Measurements from ENCODE around the gene INHBB.

DNA sequence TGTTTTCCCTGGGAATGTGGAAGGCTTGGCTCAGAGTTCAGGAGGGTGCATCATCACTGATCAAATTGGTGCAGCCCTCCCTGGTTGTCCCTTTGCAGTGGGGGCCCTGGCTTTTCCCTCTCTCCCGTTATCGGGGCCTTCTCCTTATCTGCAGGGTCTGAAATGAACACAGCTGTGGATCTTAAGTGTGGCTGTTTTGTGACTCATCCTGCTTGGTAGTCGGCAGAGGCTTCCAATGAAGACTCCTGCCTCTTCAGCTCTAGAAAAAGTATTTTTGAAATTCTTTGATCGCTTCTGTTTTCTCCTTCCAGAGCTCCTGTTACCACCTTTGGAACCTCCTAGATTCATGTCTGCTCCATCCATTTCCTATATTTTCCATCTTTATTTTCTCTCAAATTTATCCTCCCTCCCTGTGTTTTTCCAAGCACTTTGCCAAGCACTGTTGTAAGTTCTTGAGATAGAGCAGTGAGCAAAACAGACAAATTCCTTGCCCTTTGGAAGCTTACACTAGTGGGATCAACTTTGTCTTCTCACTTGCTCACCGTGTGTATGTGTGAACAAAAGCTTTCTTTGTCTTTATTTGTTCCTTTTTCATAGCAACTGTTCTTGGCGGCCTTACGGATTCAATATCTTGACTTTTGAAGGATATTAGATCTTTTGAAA is 47.6 kb upstream of the INHBB start:
- TF ChIP-seq CTCF (IDR thresholded peaks at IDR 0.05) (no peak), POLR2AphosphoS5 (IDR thresholded peaks at IDR 0.05) (no peak), POLR2A (IDR thresholded peaks at IDR 0.05) (no peak)
